Left kidney (tissue), 2 donors: Measurements from ENCODE around the gene KCNMA1. TPM values are rescaled to one million over a fixed set of nuclear protein-coding genes. Genes with fewer than 3 reads are reported as not detected.
A peak's percentile ranks its signal among the peaks of the same experiment; 100 is the strongest.

Source experiments
- DNase-seq: peaks from one replicate; pipeline ENCODE4 v3.0.0-alpha.2; 2013
- polyA plus RNA-seq: library from polyadenylated mRNA; unstranded; fragments of 120-200 nt; gene quantifications from one replicate; pipeline ENCODE4 v1.2.1, GENCODE V29; 2013; ENCODE audit not compliant: insufficient read length

Gene KCNMA1
- polyA plus RNA-seq, 1 donor = 3.6 TPM

DNA sequence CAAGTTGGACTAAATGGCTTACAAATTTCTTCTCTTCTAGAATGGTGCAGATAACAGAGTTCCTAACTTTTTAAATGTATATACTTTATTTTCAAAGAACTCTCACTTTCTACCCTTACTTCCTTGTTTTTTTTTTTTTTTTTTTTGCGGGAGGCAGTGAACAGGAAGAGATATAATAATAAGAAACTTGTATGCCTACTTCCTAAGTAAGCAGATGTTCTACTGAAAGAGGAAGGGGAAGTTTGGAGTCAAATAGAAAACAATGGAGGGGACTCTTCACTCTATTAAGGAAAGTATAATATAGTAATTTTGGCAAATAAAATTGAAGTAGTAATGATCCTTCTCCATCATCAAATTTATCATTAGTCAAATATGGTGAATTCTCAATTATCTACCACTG lies 754.0 kb downstream of the KCNMA1 start:
- DNase-seq = no peak

- no peak for DNase-seq
These were observed 754.8 kb downstream of the KCNMA1 start for GRCh38 chr10:76882796-76883195.

- DNase-seq = no peak
These were observed 755.4 kb downstream of the KCNMA1 start for GRCh38 chr10:76882245-76882644.

- DNase-seq = no peak
These were observed 756.0 kb downstream of the KCNMA1 start for GRCh38 chr10:76881477-76882220.

- DNase-seq = no peak
These were observed 756.7 kb downstream of the KCNMA1 start for GRCh38 chr10:76880931-76881330.

DNA sequence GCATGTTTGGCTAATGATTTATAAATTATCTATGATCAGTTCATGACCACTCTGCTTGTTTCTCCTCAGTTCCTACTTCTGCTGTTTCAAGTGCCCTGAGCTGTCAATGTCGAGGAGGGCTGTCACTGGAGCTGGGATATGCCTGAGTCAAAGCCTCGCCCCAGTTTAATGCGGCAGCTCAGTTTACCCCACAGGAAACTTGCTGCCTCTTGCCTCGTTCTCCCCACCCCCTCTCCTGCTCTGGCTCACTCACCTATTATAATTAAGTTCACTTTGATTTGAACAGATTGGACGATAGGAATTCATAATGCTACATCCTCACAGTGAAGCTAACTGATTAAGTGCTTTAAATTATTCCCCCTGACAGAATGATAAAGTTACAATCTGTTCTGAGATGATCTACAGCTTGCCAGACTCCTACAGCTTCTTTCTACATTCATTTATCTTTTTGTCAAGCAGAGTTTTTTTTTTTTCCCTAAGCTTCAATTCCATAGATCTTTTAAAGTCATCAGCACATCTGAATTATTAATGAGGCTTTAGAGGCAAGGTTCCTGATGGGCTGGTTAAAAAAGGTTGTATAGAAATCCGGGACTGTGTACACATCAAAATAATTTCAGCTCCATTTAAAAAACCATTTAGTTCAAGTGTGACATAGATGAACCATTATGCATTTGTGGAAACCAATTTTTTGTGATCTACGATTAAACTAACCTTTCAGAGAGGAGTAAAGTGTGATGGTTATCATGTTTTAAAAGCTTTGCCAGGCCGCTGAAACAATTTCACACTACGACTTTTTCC lies 758.3 kb downstream of the KCNMA1 start:
- no peak for DNase-seq

DNA sequence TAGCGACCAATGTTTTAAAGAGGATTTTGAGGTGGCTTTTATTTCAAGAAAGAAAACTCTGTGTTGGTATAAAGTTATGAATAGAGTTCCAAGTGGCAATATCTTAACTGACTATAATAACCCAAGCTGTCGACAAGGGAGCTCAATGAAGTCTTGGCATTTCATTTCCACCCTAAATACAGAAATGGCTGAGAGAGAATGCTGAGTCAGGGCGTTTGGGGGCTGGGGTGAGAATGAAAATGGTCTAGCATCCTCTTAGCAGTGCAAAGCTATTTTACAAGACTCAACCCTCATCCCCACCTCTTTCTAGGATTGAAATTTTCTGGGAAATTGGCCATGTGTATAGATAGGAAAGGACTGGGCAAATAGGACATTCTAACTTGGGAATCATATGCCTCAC lies 759.1 kb downstream of the KCNMA1 start:
- DNase-seq = no peak

- no peak for DNase-seq
These were observed 762.7 kb downstream of the KCNMA1 start for GRCh38 chr10:76874896-76875295.

- no peak for DNase-seq
These were observed 763.4 kb downstream of the KCNMA1 start for GRCh38 chr10:76874176-76874575.

GRCh38 chr10:76871697-76872295 lies 765.8 kb downstream of the KCNMA1 start:
- DNase-seq = no peak

DNA sequence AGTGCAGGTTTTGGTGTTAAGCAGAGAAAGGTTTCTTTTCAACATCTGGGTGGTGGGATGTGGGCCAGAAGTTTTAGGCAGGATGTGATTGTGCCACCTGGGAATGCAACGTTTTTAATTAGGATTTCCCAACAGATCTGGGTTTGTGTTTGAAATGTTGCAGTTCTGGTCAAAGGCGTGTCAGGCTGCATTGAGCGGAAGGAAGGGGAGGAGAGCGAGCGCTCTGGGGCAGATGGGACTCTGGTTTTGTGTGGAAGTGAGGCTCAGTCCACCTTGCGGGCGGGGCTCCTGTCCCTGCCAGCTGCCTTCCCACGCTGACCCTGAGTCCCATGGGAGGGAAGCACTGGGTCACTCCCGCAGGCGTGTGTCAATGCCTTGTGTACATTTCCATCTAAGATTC lies 767.7 kb downstream of the KCNMA1 start:
- DNase-seq = no peak

- DNase-seq = no peak
These were observed 769.3 kb downstream of the KCNMA1 start for GRCh38 chr10:76868098-76868977.

DNA sequence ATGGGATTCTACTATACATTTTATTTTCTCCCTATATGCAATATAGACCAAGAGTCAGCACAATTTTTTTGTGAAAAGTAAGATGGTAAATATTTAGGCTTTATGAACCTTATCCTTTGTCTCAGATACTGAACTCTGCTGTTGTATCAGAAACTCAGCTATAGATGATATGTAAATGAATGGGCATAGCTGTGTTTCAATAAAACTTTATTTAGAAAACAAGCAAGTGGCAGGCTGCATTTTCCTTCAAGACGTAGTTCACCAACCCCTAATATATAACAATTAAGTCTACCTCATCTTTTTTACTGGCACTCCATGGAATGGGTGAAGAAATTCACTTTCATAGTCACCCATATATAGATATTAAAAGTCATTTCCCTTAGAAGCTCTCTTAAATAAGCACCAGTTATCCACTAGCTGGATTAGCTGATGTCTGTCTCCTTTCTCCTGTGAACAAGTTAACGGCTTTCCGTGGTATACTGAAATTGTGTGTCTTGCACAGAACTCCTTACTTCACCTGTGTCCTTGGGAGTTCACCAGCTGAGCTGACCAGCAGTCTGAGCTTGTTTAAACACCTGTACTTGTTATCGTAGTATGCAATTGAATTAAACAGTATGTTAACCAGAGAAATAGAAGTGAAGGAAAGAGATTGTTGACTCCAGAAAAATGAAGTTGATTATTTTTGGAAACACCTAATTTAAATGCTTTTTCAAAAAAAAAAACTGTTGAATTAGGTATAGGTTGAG lies 770.6 kb downstream of the KCNMA1 start:
- no peak for DNase-seq

- DNase-seq = no peak
These were observed 772.7 kb downstream of the KCNMA1 start for GRCh38 chr10:76864922-76865321.

DNA sequence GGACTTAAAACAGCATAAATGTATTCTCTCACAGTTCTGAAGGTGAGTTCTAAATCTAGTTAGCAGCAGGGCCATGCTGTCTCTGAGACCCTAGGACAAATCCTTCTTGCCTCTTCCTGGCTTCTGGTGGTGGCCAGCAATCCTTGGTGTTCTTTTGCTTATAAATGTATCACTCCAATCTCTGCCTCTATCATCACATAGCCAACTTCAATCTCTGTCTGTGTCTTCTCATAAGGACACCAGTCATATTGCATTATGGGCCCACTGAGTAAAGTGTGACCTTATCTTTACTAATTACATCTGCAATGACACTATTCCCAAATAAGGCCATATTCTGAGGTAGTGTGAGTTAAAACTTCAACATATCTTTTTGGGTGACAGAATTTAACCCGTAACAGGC lies 778.9 kb downstream of the KCNMA1 start:
- DNase-seq = no peak

DNA sequence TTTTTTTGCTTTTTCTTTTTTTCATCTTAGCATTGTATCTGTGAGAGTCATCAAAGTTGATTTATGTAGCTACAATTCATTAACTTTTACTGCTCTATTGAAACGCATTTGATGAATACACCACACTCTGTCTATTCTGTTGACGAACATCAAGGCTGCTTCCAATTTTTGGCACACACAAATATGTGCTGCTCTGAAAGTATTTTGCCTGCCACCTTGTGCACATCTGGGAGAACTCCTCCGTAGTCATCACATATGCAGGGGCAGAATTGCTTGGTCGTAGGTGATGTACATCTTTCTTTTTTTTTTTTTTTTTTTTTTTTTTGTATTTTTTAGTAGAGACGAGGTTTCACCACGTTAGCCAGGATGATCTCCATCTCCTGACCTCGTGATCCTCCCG lies 796.8 kb downstream of the KCNMA1 start:
- no peak for DNase-seq

- DNase-seq = peak; percentile 5
These were observed 798.3 kb downstream of the KCNMA1 start for GRCh38 chr10:76839276-76839675.

- DNase-seq = no peak
These were observed 807.4 kb downstream of the KCNMA1 start for GRCh38 chr10:76830218-76830617.

- no peak for DNase-seq
These were observed 807.9 kb downstream of the KCNMA1 start for GRCh38 chr10:76829724-76830123.
